Epidermal melanocyte (primary cell): Measurements from ENCODE around the gene BPHL.
"Not testable (repeated sequence)": the region's sequence is repeated elsewhere in the genome, so short reads cannot be mapped to it uniquely, and the experiment has no call there.

ENCODE experiments used
- DNase-seq: peaks from one replicate; pipeline ENCODE4 v3.0.0; 2011; ENCODE audit warnings: low spot score; ENCODE audit not compliant: insufficient read length

Gene BPHL

DNA sequence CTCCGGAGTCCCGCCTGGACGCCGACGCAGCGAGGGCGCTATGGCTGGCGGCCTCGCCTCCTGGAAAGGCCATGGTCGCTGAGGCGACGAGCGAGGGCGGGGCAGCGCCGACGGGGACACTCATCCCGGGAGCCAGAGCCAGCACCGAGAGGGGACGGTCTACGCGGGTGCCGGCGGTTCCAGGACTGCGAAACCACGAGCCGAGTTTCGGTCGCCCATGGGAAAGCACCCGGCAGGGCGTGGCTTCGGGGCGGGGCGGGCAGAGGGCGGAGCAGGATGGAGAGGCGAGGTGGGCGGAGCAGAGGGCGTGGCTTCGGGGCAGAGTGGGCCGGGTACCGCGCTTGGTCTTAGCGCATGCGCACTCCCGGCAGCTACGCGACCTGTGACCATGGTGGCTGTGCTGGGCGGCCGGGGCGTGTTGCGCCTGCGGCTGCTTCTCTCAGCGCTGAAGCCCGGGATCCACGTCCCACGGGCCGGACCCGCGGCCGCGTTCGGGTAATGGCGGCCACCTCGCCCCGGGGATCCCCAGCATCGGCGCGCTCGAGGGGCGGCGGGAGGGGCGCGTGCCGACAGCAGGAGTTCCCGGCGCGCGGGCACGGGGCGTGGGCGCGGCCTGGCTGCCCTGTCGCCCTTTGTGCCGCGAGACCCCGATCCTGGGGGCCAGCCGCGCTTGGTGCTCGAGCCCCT lies at the start of gene BPHL:
Gene BPHL, plus strand, starts transcription at position 359 of the 687 bp plus-strand sequence. Its CDS starts 30 bp downstream, at position 389.
- DNase-seq, result peak; percentile 87

DNA sequence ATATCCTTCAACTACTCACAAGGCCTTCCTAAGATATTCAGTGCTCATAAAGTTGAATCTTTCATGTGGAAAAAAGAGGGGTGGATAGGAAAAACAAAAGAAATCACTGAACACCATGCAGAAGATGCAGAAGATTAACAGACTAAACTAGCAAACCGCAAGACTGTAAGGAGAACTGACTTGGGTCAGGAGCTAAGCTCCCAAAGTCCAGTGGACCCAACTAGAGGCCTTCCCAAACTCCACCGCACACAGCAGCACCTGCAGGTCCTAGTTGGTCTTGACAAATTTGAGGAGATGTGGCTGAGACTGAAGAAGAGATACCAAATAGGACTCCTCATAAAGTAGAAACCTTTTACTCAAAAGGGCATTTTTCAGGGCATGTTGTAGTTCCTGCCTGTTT lies 46.9 kb upstream of the BPHL start:
- no peak for DNase-seq

DNA sequence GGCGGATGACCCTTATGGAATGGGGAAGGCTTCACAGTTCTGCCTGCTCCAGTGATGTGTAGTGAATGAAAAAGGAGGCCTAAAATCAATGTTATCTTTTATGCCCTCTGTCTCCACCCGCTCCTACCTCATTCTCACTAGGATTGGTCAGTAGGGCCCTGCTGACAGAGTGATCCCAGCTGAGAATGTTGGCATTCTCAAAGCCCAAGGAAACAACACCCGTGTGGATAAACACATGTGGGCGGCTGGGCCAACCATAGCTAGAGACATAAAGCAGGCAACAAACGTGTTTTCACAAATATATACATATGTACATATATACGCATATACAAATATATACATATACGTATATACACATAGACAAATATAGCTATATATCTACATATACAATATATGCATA lies 45.7 kb upstream of the BPHL start:
- DNase-seq, result no peak

DNA sequence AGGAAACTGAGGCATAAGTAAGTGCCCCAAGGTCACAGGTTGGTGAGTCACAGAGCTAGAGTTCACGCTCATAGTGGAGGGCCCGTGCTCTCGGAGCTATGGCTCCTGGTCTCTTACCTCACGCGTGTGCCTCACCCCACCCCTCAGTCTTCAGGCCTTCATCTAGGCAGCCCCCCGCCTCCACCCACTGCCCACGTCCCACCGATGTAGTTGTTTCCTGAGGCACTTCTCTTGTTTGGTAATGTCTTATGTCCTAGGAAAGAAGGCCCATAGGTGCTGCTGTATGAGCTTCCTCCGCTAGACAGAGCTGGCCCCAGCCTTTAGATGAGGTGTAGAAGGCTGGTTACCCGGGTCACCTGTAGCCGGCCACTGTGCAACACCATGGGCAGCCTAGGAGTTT lies 45.1 kb upstream of the BPHL start:
- DNase-seq, result no peak

DNA sequence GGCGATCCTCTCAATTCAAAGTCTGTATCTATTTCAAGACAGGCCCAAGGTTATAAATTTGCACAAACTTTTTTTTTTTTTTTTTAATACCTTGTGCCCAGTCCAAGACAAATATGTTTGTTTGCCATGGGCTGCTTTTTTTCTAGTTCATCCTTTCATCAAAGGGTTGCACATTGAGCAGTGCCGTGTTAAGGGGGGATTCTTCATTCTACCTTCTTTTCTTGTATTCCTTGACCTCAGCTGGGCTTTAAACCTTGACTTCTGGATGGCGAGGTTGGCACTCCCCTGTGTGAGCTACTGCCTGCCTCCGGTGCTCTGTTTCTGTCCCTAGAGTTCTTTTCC lies 42.8 kb upstream of the BPHL start:
- no peak for DNase-seq

DNA sequence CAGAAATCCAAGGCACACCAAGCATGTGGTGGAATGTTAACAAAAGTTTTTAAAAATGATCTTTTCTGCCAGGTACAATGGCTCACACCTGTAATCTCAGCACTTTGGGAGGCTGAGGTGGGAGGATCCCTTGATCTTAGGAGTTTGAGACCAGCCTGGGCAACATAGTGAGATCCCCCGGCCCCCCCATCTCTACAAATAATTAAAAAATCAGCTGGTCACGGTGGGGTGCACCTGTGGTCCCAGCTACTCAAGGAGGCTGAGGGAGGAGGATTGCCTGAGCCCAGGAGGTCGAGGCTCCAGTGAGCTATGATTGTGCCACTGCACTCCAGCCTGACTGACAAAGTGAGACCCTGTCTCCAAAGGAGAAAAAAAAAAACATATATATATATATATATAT lies 42.2 kb upstream of the BPHL start:
- DNase-seq, result no peak

DNA sequence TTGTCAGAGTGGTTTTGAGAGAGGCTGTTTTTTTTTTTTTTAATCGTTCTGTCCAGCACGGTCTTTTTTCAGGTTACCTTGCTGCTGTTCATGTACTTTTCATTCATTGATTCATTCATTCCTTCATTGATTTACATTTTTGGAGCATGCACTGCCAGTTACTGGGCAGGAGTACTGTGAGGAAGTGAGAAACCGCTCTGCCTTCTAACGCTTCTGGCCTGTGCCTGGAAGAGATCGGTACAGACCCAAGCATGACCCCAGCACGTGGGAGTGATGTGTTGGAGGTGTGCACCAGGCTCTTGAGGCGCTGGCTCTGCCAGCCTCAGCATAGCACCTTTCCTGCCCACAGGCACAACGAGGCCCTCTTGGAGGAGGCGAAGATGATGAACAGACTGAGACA lies 41.1 kb upstream of the BPHL start:
- DNase-seq, result no peak

DNA sequence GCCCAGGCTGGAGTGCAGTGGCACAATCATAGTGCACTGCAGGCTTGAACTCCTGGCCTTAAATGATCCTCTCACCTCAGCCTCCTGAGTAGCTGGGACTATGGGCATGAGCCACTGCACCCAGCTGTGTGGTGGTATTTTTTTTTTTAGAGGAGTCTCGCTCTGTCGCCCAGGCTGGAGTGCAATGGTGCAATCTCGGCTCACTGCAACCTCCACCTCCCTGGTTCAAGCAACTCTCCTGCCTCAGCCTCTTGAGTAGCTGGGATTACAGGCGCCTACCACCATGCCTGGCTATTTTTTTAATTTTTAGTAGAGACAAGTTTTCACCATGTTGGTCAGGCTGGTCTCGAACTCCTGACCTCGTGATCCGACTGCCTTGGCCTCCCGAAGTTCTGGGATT lies 39.6 kb upstream of the BPHL start:
- not testable (repeated sequence) for DNase-seq

DNA sequence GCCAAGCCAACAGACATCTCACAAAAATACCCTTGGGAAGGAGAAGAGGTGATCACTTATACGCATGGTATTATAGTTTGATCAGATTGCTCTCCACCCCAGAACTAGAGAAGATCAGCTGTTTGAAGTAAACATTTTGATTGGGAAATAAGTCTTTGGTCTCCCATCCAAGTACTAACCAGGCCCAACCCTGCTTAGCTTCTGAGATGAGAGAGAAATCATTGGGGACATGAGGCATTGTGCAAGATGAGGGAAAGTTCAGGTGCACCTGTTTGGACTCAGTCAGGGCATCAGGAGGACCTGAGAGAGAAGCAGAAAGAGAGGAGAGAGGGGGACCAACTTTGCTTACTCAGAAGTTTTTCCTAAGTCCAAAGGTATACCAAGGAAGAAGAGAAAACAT lies 38.8 kb upstream of the BPHL start:
- DNase-seq, result no peak

DNA sequence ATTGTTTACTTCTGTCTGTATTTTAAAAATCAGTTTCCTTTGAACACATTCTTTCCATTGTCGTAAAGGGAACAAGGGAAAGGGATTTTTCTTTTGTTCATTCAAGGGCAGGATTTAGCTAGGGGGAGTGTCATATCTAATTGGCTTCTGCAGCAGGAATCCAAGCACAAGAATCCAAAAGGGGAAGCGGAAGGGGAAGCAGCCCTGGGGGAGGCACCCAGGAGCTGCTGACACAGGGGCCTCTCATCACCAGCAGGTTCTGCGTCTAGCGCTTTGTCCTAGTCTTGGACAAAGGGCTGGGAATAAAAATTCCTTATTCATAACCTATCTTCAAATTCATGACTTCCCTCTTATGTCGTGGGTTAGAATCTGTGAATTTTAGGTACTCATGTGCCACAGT lies 36.6 kb upstream of the BPHL start:
- DNase-seq, result no peak

DNA sequence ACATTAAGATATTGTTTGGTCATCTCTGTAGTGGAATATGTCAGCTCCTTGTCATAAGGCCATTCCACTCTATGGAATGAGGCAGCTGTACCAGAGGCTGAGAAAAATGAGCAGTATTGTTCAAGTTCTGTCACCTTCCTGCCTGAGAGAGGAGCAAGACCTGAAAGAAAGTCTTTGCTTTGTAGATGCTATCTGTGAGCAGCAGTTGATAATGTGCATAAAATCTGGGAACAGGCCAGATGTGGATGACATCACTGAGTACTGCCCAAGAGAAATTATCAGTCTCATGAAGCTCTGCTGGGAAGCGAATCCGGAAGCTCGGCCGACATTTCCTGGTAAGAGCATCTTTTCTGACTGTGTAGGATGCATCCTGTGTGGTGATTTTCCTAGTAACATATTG lies 33.4 kb upstream of the BPHL start:
- DNase-seq, result no peak

DNA sequence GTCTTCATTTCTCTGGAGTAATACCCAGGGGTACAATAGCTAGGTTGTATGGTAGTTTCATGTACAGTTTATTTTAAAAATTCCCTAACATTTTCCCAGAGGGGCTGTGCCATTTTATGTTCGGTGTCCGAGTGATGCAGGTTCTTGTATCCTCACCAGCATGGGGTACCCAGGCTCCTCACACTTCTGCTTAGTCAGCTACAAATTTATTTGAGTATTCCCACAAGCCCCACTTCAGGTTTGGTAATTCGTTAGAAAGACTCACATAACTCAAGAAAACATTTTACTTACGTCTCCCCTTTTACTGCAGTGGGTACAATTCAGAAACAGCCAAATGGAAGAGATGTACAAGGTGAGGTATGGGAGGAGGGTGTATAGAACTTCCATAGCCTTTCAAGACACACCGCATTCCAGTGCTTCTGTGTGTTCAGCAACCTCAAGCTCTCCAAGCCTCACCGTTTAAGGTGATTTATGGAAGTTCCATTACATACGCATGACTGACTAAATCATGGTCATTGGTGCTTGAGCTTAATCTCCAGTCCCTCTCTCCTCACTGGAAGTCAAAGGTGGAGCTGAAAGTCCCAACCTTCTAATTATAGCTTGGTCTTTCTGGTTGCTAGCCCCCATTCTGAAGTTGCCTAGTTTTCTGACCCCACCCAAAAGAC lies 32.1 kb upstream of the BPHL start:
- no peak for DNase-seq

DNA sequence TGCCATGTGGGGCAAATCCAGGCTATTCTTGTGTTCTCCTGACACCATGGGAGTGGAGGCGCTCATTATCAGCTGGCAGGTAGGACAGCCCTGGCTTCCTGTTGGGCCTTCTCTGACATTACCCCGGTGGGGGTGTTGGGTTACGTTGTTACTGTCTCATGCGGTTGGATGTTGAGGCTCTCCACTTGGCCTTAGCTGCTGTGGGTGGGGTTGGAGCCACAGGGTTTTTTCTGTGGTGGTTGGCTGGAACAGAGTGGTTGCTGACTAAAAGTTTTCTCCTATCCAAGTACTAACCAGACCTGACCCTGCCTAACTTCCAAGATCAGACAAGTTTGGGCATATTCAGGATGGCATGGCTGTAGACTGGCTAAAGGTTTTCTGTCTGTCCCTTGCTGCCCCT lies 30.1 kb upstream of the BPHL start:
- no peak for DNase-seq

DNA sequence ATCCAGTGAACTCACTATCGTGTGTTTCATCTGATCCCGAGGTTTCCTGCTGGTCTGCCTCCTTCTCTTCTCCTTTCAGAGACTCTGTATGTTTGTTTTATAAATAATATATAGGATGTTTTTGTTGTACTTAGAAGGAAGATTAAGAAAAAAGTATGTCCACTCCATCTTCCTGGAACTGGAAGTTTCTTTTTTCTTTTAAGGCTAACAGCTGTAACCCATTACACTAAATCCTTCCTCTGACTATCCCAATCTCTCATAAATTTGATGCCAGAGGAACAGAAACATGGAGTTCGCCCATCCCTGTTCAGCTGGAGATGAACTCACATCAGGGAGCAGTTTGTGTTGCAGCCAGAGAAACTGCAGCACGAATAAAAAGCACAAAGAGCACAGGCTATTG lies 29.5 kb upstream of the BPHL start:
- no peak for DNase-seq

DNA sequence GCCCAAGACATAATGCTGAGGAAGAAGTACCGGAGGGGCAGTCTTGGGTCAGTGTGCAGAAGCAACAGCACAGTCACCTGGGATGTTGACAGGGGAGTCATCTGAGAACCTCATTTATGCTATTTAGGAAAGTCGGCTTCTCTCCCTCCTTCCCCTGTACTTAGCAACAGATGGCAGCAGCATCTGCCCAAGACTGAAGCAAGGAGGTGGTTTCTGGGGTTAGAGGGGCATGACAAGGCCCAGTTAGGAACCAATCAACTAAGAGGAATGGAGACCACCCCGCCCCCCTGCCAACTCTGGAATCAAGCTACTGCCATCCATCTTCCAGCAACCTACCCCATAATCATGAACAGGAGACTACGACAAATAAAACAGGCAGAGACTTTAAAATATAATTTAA lies 28.5 kb upstream of the BPHL start:
- DNase-seq, result no peak

DNA sequence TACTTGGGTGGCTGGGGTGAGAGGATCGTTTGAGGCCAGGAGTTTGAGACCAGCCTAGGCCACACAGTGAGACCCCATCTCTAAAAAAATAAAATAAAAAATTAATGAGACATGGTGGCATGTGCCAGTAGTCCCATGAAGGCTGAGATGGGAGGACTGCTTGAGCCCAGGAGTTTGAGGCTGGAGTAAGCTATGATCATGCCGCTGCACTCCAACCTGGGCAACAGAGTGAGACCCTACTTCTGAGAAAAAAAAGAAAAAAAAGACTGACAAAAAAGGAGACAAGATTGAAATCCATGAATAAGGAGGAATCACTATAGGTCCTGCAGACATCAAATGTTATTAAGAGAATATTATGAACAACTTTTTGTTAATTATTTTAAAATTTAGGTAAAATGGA lies 23.7 kb upstream of the BPHL start:
- DNase-seq, result no peak

DNA sequence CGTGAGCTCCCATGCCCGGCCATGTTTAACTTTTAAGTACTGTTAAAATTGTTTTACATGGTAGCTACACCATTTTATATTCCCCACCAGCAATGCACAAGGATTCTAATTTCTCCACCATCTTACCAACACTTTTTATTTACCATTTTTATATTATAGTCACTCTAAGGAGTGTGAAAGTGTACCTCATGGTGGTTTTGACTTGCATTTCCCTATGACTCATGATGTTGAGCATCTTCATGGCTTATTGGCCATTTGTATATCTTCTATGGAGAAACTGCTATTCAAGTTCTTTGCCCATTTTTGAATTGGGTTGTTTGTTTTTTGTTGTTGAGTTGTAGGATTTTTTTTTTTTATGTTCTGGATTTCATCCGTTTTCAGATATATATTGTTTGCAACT lies 15.6 kb upstream of the BPHL start:
- no peak for DNase-seq

DNA sequence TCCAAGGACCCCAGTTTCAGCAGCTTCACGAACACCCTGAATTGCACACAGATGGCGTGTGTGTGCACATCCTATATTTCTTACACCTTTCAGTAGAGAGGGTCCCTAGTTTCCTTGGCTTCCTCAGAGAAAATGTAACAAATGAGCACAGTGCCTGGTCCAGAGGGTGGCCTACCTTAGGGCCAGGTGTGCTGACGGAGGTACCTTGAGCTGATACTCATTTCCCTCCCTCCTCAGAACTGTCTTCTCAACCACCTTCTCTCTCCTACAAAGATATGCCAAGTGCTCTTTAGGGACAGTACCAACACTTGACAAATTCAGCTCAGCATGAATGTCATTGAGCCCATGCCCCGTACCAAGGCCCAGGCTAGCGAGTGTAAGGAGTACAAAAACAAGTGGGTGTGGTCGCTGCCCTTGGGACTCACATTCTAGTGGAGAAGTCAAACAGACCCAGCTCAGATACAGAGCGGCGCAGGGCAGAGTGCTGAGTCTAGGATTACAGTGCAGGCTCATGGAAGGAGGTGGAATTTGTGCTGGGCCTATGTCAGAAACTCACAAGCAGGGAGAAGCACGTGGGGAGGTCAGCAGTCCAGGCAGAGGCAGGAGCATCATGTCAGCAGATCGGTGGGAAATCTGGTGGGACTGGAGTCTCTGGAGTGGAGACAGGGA lies 9.6 kb upstream of the BPHL start:
- no peak for DNase-seq

DNA sequence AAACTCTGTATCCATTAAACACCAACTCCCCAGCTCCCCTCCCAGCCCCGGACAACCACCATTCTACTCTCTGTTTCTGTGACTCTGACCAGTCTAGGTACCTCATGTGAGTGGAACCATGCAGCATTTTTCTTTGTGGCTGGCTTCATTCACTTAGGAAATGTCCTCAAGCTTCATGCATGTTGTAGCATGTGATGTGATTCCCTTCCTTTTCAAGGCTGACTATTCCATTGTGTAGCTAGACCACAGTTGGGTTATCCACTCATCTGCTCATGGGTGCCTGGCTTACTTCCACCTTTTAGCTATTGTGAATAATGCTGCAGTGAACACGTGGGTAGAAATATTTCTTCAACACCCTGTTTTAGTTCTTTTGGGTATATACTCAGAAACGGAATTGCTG lies 8.8 kb upstream of the BPHL start:
- DNase-seq, result no peak

DNA sequence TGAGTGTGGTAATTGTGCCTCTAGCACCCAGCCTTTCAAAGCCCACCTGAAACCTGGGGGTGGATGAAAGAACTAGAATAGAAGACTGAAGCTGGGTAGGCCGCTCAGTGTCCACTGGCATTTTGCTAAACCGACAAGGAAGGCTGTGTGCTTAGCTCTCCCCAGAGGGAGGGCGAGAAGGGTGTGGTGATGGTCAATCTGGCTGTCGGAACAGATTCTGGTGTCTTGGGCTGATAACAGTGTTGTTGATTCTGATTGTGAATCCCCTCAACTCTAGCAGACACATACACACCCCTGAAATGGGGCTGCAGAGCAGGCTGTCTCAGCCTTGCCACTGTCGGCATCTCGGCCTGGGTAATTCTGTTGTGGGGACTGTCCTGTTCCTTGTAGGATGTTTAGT lies 4.1 kb upstream of the BPHL start:
- DNase-seq, result no peak

DNA sequence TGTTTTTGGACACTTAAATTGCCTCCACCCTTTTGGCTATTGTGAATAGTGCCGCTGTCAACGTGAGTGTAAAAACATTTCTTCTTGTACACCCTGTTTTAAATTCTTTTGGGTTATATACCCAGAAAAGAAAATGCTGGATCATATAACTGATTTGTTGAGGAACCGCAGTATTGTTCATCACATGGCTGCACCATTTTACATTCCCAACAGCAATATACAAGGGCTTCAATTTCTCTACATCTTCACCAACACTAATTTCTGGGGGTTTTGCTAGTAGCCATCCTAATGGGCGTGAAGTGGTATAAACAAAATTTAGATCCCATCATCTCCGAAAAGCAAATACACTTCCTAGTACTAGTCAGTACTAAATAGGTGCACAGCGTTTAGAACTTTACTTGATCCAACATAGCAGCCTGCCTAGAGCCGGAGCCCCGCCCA lies 579 bp upstream of the BPHL start:
- DNase-seq, result no peak

DNA sequence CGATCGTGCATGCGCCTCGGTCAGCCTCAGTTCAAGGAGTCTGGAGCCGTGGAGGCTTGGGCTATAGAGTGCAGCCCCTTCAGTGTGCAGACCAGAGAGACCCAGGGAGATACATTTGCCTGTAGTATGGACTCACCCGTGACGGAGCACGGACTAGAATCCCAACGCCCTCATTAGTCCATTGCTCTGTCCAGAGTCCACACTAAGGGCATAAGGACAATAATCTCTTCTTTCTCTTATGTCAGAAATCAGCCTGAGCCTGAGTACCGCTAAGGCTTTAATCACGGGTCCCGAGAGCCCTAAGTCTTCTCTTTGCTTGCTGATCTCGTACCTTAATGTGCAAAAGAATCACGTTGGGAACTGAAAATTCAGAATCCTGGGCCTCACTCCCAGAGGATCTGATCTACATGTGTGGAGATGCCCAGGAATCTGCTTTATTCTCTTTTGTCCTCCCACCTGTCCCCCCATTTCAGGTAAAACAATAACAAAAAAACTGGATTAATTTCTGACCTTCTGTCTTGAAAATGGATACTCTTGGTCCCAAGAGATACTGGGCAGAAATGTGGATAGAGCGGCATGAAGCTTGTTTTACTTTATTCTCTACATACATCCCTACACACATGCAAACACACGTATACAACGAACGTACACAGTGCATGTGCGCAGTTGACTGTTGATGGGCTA lies 671 bp downstream of the BPHL start:
- no peak for DNase-seq

DNA sequence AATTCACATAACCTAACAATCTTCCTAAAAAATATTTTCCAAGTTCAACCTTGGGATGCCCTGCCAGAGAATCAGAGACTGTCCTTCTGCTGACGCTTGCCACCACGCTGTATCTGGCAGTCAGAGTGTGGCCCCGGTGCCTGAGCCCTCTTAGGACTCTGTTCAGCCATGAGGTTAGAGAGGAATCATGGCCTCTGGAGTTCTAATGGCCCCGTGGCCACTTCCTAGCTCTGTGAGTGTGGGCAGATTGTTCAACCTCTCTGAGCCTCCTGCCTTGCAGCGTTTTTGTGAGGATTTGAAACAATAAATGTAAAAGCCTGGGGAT lies 2.2 kb downstream of the BPHL start:
- no peak for DNase-seq
